HG03139 (cell line): ENCODE measurements around the gene ENDOD1.
A peak's percentile ranks its signal among the peaks of the same experiment; 100 is the strongest.
"Not testable (repeated sequence)": the region's sequence is repeated elsewhere in the genome, so short reads cannot be mapped to it uniquely, and the experiment has no call there.

Source experiments
- ATAC-seq: cut with Tn5 transposase; IDR thresholded peaks from one replicate; pipeline ENCODE4 v1.9.1; 2021; ENCODE audit not compliant: unreplicated experiment

Gene ENDOD1

DNA sequence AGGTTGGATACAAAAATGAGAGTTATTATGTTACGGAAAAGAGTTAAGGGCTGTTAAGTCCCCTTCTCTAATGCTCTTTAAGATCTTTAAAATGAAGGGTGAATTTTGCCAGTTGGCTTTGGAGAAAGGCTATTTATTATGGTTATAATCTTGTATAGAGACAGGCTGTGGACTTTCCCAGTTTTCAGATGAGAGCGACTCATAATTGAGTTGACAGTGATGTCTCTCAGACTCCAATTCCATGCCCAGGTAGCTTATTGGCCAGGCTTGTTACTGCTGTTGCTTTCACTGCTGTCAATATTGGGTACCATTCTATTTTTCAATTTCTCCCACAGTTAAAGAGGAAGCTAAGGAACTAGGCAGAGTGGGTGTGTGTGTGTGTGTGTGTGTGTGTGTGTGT lies 13.1 kb downstream of the ENDOD1 start:
- no peak for ATAC-seq

DNA sequence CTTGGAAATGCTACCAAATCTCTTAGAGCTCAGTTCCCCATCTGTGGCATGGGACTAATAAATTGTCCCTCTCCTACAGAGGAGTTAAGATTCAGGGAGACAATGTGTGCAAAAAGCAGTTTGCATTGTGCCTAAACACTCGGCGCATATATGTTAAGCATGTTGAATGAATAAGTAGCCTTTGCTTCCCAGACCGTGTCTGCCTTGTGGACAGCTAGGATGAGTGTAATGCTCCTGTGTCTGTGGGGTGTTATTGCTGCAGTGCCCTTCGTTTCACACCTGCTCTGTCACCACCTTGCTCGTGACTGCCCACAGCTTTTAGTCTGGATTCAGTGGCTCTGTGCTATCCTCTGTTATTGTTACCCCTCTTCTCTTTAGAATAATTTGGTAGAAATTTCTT lies 14.1 kb downstream of the ENDOD1 start:
- ATAC-seq = no peak

DNA sequence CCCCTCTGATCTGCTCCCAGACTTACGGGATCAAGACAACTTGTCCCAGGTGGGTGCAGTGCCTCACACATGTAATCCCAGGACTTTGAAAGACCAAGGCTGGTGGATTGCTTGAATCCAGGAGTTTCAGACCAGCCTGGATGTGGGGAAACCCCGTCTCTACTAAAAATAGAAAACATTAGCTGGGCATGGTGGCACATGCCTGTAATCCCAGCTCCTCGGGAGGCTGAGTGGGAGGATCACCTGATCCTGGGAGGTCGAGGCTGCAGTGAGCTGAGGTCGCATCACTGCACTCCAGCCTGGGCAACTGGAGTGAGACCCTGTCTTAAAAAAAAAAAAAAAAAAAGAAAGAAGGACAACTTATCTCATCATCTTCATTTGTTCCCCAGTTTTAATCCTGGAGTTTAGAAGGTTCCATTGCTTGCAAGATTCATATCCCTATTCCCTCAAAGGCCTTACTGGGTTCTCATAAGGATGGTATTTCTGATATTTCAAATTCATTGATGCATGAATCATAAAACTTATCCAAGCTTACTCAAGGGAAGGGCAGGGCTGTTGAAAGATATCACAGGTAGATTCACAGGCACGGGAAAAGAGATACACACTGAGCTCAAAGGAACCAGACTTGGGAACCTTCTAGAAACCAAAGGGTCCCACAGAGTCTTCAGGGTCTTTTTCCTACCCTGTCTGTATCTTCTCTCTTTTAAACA lies 14.6 kb downstream of the ENDOD1 start:
- no peak for ATAC-seq

DNA sequence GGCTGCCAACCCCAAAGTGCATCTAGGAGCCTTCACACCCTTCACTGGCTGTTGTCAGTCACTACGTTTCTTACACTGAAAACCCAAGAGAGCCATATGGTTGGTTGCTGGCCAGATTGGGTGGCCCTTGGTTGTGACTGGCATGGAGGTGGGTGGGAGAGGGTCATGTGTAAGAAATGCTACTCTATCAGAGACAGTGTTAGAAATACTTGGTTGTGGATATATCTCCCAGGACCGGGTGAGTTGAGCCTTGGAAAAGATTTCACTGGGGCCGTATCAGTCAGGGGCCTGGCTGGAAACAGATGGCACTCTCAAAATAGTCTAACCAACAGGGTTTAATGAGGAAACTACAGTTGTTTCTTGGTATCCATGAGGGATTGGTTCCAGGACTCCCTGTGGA lies 15.2 kb downstream of the ENDOD1 start:
- no peak for ATAC-seq

DNA sequence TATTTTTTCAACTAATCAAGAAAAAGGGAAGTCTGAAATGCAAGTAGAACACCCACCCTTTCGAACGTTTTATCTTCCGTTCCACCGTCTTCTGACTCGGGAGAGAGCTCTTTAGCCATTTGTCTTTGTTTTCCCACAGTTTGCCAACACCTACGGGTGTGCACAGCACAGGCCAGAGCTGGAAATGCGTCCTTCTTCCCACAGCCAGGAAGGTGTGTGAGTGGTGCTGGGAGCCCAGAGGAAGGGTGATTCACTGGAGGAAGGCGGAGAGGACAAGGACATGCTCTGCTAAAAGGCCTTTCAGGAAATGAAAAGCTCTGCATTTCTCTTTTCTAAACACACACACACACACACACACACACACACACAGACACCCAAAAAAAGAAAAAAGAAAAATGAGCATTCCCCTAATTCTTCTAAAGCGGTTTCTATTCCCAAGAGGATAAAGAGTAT lies 18.5 kb downstream of the ENDOD1 start:
- ATAC-seq = no peak

DNA sequence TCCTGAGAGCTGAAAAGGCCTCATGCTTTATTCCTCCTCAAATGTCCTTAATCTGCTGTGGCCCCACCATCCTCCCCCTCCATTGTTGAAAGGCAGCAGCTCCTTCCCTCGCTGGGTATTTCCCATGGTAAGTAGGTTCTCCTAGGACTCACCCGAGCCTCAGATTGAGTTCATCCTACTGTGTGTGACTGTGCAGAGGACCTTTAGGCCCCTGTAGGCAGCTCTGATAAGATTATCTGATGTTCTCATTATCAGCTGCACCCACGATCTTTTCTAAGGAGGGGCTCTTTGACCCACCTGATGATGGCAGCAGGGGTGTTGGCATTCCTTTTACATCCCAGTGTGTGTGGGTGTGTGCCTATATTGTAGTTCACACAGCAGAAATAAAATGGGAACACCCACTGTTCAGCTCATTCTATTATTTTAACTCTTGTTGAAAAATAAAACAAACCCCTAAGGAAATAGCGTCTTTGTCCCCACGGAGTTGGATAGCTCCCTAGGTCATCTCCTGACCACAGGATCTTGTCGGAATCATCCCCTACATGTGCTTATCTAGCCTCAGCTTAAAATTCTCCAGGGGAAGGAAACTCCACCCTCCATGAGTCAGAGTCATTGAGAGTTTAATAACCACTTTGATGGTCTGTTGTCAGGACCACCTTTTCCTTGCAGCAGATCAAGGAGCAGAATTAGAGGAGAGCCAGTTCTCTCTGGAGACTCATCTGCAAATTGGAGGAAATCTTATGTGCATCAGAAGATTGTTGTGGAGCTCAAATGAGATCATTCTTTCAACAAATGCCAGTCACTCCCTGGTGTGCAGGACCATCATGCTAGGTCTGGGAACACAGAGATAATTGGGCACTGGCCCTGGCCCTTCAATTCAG lies 19.3 kb downstream of the ENDOD1 start:
- ATAC-seq = no peak

DNA sequence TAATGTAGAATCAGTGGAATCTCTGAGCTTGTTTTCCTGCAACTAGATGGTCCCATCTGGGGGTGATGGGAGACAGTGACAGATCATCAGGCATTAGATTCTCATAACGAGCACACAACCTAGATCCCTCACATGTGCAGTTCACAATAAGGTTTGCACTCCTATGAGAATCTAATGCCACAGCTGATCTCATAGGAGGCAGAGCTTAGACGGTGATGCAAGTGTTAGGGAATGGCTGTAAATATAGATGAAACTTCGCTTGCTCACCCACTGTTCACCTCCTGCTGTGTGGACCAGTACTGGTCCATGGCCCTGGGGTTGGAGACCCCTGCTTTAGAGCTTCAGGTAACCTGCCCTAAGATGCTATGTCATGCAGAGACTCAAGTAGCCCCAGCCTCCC lies 21.8 kb downstream of the ENDOD1 start:
- not testable (repeated sequence) for ATAC-seq

DNA sequence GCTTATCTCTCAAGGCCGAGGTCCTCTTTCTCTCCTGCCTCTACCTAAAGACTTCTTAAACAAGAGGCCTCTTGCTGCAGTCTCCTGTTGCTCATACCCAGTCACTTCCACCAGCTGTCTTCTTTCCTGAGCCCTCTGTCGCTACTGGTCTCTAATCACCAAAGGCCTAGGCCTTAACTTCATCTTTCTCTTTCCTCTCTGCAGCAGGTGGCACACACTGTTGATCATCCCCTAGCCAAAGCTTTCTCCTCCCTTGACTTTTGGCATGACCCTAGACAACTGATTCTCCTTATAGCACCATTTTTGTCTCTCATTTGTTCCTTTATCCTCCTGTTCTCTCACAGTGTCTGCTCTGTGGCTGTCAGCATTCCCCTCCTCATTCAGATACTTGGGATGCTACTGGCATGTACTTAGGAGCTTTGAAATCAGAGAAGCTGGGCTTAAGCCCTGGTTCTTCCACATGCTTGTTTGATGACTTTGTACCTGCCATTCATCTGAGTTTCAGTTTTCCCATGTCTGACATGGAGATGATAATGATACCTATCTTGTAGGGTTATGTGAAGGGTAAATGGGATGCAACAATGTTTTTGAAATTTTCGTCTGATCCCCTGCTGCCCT lies 22.4 kb downstream of the ENDOD1 start:
- no peak for ATAC-seq

DNA sequence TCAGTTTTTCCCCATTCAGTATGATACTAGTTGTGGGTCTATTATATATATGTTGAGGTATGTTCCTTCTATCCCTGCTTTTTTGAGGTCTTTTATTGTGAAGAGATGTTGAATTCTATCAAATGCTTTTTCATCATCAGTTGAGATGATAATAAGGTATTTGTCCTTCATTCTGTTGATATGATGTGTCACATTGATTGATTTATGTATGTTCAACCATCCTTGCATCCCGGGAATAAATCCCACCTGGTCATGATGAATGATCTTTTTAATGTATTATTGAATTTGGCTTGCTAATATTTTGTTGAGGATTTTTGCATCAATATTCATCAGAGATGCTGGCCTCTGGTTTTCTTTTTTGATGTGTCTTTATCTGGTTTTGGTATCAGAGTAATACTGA lies 26.0 kb downstream of the ENDOD1 start:
- no peak for ATAC-seq

DNA sequence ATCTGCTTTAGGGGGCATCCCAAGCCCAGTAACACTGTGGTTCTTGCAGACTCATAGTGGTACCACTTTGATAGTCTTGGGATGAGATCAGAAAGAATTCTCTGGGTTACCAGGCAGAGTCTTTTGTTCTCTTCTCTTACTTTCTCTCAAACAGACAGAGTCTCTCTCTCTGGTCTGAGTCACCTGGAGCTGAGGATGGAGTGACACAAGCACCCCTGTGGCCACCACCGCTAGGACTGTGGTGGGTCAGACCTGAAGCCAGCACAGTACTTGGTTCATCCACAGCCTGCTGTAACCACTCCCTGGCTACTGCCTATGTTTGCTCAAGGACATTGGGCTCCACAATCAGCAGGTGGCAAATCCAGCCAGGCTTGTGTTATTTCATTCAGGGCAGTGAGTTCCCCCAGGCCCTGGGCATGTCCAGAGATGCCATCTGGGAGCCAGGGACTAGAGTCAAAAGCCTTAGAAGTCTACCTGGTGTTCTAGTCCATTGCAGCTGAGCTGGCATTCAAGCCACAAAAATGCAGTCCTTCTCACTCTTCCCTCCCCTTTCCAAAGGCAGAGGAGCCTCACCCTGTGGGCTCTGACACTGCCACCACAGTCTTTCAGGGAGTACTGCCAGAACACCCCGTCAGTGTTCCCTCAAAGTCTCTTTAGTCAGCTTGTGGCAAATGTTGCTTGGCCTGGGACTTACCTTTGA lies 29.9 kb downstream of the ENDOD1 start:
- no peak for ATAC-seq

DNA sequence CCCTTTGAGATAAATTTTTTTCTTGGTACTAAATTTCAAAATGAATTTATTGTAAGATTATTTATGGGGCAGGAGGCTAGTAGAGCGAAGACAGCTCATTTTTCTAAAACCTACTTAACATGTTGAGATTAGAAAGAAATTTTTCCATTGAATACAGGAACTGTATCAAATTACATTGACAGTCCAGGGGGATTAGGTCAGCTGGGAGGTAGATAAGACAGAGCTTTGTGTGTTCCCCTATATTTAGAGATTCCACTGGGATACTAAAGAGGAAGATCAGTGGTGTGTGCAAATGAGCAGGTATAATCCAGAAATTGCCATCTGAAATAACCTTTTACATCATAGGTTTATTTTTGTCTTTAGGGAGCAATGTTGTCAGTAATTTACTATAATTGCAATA lies 32.1 kb downstream of the ENDOD1 start:
- no peak for ATAC-seq

DNA sequence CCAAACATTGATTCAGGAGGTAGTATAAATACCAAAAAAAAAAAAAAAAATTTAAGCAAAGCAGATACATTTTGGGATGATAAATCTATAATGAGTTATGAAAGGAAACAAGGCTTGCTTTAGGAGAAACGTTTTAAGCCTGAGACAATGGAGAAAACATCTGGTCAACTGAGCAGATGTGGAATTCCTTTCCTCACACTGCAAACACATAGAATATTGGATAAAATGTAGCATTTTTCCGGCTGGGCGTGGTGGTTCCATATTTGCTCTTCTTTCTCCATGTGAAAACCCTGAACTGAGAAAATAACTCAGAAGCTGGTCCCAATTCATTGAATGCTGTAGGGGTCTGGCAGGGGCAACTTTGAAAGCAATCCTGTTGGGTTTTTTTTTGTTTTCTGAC lies 33.9 kb downstream of the ENDOD1 start:
- no peak for ATAC-seq

DNA sequence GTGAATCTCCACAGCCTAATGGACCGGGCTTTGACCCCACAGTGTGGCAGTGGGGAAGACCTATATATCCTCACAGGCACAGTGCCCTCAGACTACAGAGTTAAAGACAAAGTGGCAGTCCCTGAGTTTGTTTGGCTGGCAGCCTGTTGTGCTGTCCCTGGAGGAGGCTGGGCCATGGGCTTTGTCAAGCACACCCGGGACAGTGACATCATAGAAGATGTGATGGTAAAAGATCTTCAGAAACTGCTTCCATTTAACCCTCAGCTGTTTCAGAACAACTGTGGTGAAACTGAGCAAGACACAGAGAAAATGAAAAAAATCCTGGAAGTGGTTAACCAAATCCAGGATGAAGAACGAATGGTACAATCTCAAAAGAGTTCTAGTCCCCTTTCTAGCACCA lies 39.0 kb downstream of the ENDOD1 start:
- no peak for ATAC-seq

DNA sequence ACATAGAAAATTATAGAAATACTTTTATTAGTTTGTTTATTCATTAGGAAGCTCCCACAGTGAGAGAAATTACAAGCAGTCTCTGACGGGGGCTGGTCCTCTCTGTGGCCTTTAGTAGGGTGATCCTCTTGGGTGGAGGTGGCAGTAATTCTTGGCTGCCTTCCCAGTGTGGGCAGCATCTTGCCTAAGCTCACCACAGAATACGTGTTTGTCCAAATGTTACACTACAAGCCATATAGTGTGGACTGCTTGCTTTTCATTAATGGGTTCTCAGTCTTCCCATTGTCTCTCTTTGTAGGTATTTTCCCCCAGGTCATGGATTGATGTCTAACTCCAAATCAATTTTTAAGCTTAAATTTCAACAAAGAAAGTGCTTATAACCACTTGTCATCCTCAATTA lies 43.3 kb downstream of the ENDOD1 start:
- ATAC-seq = no peak

DNA sequence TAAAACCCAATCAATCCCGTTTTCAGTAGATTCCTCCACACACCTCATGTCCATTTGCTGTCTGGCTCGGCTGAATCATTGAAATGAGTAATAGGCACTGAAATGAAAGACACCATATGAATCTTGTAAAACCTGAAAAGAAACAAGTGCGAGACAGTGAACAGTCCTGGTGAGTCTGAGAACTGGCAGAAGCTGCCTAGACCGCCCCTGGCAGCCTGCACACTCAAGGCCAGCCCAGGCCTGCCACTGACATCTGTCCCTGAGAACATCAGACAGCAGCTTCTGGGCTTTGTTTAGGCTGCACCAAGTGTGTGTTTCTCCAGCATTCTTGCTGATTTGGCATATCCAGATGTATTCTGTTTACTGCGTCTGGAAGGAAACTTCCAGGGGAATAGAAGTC lies 44.8 kb downstream of the ENDOD1 start:
- no peak for ATAC-seq

DNA sequence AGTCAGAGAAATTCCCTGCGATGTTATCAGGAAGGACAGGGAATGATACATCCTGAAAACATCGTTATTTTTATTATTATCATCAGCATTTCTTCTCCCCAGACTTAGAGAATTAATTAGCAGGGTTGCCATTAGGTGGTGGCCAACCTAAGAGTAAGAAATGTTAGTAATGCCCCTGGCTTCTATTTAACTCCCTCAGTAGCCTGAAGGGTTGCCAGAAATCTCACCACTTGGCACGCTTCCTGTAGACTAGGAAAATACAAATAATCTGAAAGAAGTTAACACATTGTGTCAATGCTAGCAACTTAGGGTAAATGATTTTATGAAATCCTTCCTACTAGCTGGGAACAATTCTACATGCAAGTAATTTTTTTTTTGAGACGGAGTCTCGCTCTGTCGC lies 45.5 kb downstream of the ENDOD1 start:
- ATAC-seq = no peak

DNA sequence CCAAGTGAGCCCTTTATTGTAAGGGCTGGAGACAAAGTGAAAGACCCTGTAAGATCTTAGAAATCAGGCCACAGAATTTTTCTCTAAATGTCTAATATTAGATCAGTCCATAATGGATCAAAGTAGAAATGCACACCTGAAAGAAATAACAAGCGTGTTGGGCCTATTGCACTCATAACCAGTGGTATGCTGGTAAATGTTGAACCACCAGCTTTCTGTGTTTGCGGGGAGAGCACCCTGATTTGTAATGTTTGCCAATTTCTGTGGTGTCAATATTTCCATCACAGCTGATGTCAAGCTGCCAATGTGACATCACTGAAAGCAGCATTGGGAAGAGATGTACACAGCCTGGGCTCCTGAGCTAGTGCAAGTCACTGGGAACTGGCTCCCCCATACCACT lies 46.2 kb downstream of the ENDOD1 start:
- no peak for ATAC-seq

DNA sequence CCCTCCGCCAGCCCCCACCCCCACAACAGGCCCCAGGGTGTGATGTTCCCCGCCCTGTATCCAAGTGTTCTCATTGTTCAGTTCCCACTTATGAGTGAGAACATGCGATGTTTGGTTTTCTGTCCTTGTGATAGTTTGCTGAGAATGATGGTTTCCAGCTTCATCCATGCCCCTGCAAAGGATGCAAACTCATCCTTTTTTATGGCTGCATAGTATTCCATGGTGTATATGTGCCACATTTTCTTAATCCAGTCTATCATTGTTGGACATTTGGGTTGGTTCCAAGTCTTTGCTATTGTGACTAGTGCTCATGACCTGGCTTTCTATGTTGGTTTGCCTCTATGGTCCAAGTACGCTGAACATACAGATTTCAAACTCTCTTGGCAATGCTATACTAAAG lies 47.1 kb downstream of the ENDOD1 start:
- ATAC-seq = not testable (repeated sequence)

DNA sequence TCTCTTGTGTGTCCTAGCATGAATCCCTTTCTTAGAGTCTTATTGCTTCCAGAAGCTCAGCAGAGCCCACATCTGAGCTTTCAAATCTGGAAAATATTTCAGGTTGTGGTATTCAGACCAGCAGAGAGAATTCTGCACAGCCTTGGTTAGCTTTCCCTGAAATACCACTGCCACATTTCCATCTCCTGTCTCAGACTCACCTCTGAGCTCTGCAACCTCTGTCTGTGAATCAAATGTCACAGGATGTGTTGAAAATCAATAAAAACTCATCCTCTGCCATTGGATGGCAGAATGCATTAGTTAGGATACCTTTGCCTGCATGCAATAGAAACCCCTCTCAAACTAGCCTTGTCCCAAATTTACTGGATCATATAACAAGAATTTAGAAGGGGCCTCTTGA lies 47.7 kb downstream of the ENDOD1 start:
- ATAC-seq = no peak

DNA sequence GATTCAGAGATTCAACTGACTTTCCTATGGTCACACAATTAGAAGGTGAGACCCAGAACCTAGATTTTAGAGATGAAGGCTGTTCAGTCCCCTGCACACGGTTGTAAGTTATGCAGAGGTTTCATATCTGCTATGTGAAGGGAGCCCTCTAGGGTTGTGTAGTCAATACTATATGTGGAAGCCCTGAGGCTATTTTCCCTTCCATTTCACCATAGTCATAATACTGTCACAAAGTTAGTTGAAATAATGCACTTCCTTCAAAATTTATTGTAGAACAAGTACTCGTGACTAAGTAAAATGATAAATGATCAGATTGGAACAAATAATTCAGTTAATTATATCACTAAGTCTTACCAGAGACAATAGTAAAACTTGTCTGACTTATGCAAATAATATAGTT lies 48.8 kb downstream of the ENDOD1 start:
- peak; percentile 64 for ATAC-seq

DNA sequence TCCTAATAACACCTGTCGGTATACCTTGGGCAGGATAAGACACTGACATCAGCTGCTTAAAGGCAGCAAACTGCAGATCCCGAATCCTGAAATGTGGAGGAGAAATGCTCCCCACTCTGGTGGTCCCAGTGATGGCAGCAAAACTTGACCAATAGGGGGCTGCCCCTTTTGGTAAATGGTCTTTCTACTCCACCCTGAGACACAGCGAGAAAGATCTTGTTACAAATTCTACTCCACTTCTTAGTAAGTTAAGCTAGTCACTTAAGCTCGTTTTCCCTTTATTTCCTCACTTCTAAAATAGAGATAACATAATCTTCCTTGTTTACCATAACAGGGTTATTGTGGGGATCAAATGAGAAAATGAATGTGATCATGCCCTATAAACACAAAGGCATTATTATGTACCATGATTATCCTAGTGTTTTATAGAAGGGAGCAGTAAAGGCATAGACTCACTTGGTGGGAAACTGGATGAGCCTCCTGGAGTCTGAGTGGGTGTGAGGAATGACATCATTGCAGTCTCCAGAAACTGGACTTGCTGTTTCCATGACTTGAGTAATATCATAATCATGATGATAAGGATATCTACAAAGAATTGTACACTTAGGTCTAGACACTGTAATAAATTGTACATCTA lies 50.9 kb downstream of the ENDOD1 start:
- ATAC-seq = no peak
